Measurements from ENCODE around the gene PCP4L1.

GRCh38 chr1:161233102-161233501 lies 25.4 kb upstream of the PCP4L1 start:
- TF ChIP-seq, protein P1, sequence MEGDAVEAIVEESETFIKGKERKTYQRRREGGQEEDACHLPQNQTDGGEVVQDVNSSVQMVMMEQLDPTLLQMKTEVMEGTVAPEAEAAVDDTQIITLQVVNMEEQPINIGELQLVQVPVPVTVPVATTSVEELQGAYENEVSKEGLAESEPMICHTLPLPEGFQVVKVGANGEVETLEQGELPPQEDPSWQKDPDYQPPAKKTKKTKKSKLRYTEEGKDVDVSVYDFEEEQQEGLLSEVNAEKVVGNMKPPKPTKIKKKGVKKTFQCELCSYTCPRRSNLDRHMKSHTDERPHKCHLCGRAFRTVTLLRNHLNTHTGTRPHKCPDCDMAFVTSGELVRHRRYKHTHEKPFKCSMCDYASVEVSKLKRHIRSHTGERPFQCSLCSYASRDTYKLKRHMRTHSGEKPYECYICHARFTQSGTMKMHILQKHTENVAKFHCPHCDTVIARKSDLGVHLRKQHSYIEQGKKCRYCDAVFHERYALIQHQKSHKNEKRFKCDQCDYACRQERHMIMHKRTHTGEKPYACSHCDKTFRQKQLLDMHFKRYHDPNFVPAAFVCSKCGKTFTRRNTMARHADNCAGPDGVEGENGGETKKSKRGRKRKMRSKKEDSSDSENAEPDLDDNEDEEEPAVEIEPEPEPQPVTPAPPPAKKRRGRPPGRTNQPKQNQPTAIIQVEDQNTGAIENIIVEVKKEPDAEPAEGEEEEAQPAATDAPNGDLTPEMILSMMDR (IDR thresholded peaks at IDR 0.05; ENCODE audit: poor library complexity): no peak
- no peak for TF ChIP-seq EZH2 (IDR thresholded peaks at IDR 0.05; ENCODE audit: borderline replicate concordance)
- no peak for TF ChIP-seq EZH2phosphoT487 (IDR thresholded peaks at IDR 0.05; ENCODE audit: low read depth, severe bottlenecking, unreplicated experiment)

Data from hepatocyte (in vitro differentiated cells).